ENCODE measurements around the gene NDST3.

The NDST3 gene

GRCh38 chr4:118221227-118221800 lies 187.0 kb downstream of the NDST3 start:
- DNase-seq (ENCODE audit: low read depth), result no peak
- TF ChIP-seq, protein P1, sequence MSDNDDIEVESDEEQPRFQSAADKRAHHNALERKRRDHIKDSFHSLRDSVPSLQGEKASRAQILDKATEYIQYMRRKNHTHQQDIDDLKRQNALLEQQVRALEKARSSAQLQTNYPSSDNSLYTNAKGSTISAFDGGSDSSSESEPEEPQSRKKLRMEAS (IDR thresholded peaks at IDR 0.05; ENCODE audit: low read depth, low read length), result no peak
- TF ChIP-seq MYC (IDR thresholded peaks at IDR 0.05; ENCODE audit: low read depth, low read length) (no peak), POLR2A (IDR thresholded peaks at IDR 0.05; ENCODE audit: extremely low read depth, insufficient read length) (no peak), CTCF (IDR thresholded peaks at IDR 0.05; ENCODE audit: low read depth, low read length) (no peak)
- no peak overlapping the region for H3K4me3 ChIP-seq (ENCODE audit: low read depth, low read length)

DNA sequence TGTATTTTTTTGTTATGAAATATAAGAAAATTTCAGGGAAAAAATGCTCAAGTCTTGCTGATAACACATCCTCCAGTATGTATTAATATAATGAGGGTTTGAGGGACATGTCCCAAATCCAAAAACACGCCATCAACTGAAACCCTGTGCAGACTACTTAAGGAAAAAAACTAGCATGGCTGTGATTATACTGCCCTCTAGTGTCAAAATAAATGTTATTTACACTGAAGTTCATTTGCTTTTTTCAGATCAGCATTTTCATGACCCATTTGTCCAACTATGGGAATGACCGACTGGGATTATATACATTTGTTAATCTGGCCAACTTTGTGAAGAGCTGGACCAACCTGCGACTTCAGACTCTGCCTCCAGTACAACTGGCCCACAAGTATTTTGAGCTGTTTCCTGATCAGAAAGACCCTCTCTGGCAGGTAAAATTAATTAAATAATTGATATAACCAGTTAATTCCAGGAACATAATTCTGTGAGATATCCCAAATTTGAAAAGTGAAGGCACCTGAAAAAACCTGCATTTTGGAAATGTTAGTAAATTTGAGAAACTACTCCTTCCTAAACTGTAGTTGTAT lies 190.1 kb downstream of the NDST3 start:
- TF ChIP-seq CTCF (IDR thresholded peaks at IDR 0.05; ENCODE audit: low read depth, low read length) (peak; percentile 21), POLR2A (IDR thresholded peaks at IDR 0.05; ENCODE audit: extremely low read depth, insufficient read length) (no peak)
- H3K4me3 ChIP-seq (ENCODE audit: low read depth, low read length), result no peak overlapping the region
- DNase-seq (ENCODE audit: low read depth), result peak; percentile 77

DNA sequence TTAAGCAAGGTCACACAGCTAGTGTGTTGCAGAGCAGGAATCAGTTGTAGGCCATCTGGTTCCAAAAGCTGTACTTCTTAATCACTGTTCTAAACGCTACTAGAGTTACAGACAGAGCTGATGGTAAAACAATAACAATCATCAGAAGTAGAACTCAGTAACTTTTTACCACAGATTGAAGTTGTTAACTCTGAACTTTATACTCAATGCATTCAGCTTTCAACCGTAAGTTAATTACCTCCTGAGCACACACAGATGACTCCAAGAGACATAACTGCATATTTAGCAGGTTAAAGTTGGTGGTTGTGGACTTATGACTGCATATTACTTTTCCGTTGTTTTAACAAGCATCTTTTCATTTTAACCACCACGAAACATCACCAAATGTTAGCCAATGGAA lies 191.2 kb downstream of the NDST3 start:
- DNase-seq (ENCODE audit: low read depth), result no peak
- TF ChIP-seq CTCF (IDR thresholded peaks at IDR 0.05; ENCODE audit: low read depth, low read length) (no peak), MYC (IDR thresholded peaks at IDR 0.05; ENCODE audit: low read depth, low read length) (no peak), POLR2A (IDR thresholded peaks at IDR 0.05; ENCODE audit: extremely low read depth, insufficient read length) (no peak)
- TF ChIP-seq, protein P1 (IDR thresholded peaks at IDR 0.05; ENCODE audit: low read depth, low read length), result no peak
- H3K4me3 ChIP-seq (ENCODE audit: low read depth, low read length), result no peak overlapping the region

- no peak overlapping the region for H3K4me3 ChIP-seq (ENCODE audit: low read depth, low read length)
- DNase-seq (ENCODE audit: low read depth), result no peak
- TF ChIP-seq MYC (IDR thresholded peaks at IDR 0.05; ENCODE audit: low read depth, low read length) (no peak), POLR2A (IDR thresholded peaks at IDR 0.05; ENCODE audit: extremely low read depth, insufficient read length) (no peak), CTCF (IDR thresholded peaks at IDR 0.05; ENCODE audit: low read depth, low read length) (no peak)
- TF ChIP-seq, protein P1 (IDR thresholded peaks at IDR 0.05; ENCODE audit: low read depth, low read length), result no peak
Observed at GRCh38 chr4:118226311-118227010, 192.2 kb downstream of the NDST3 start.

DNA sequence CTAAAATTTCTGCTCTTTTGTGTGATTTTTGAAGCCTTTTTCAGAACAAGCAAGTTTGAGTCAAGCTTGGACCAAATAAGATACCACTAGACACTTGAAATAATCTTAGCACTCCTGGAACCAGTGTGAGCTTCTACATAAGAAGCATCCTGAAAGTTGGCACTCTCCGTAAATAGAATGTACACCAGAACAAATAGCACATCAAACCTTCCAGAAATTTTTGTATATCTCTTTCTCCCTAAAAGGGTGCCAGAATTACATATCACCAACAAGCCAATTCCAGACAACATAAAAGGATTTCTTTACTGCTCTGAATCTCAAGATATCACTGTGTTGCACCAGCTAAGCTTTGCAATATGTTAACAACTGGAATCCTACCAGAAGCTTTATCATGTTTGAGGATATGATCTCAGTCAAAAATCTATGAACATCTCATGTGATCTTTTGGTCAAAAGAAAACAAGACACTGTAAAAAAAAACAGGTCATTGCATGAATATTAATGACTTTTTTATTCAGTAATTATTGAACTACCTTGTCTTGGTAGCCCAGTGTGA lies 201.4 kb downstream of the NDST3 start:
- TF ChIP-seq MYC (IDR thresholded peaks at IDR 0.05; ENCODE audit: low read depth, low read length) (no peak), POLR2A (IDR thresholded peaks at IDR 0.05; ENCODE audit: extremely low read depth, insufficient read length) (no peak), CTCF (IDR thresholded peaks at IDR 0.05; ENCODE audit: low read depth, low read length) (no peak)
- TF ChIP-seq, protein P1 (IDR thresholded peaks at IDR 0.05; ENCODE audit: low read depth, low read length), result no peak
- DNase-seq (ENCODE audit: low read depth), result no peak
- H3K4me3 ChIP-seq (ENCODE audit: low read depth, low read length), result no peak overlapping the region

Data from NB4 (cell line).